ENCODE measurements around the gene CDH9.

Gene CDH9

GRCh38 chr5:27038476-27038875, at the start of gene CDH9:
CDH9 (minus strand) TSS chr5:27038586; CDS start chr5:26988333, 50,253 bp downstream.
- TF ChIP-seq, protein P1, sequence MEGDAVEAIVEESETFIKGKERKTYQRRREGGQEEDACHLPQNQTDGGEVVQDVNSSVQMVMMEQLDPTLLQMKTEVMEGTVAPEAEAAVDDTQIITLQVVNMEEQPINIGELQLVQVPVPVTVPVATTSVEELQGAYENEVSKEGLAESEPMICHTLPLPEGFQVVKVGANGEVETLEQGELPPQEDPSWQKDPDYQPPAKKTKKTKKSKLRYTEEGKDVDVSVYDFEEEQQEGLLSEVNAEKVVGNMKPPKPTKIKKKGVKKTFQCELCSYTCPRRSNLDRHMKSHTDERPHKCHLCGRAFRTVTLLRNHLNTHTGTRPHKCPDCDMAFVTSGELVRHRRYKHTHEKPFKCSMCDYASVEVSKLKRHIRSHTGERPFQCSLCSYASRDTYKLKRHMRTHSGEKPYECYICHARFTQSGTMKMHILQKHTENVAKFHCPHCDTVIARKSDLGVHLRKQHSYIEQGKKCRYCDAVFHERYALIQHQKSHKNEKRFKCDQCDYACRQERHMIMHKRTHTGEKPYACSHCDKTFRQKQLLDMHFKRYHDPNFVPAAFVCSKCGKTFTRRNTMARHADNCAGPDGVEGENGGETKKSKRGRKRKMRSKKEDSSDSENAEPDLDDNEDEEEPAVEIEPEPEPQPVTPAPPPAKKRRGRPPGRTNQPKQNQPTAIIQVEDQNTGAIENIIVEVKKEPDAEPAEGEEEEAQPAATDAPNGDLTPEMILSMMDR (IDR thresholded peaks at IDR 0.05; ENCODE audit: low read depth, low read length, missing control alignments): peak; percentile 47
- Histone ChIP-seq H3K36me3 (replicated peaks) (no peaks in the 10 kb centered on the region), H3K4me3 (ENCODE audit: low read depth, low read length) (peak within 1 kb of the TSS; percentile 30), H3K27ac (no peak within 1 kb of the TSS), H3K27me3 (replicated peaks) (no peaks in the 10 kb centered on the region)
- in situ Hi-C loops (cut with HindIII; ENCODE audit: low pct_ligation_motif_present, low sequenced_read_pairs): no loop called here
- no peak for DNase-seq

GRCh38 chr5:27087747-27088146, 49.4 kb upstream of the CDH9 start:
- Histone ChIP-seq H3K27ac (no peak overlapping the region), H3K4me3 (ENCODE audit: low read depth, low read length) (no peak overlapping the region), H3K36me3 (replicated peaks) (no peaks in the 10 kb centered on the region), H3K27me3 (replicated peaks) (no peaks in the 10 kb centered on the region)
- TF ChIP-seq, protein P1 (IDR thresholded peaks at IDR 0.05; ENCODE audit: low read depth, low read length, missing control alignments): no peak
- in situ Hi-C loops (cut with HindIII; ENCODE audit: low pct_ligation_motif_present, low sequenced_read_pairs): no loop called here
- DNase-seq: no peak

DNA sequence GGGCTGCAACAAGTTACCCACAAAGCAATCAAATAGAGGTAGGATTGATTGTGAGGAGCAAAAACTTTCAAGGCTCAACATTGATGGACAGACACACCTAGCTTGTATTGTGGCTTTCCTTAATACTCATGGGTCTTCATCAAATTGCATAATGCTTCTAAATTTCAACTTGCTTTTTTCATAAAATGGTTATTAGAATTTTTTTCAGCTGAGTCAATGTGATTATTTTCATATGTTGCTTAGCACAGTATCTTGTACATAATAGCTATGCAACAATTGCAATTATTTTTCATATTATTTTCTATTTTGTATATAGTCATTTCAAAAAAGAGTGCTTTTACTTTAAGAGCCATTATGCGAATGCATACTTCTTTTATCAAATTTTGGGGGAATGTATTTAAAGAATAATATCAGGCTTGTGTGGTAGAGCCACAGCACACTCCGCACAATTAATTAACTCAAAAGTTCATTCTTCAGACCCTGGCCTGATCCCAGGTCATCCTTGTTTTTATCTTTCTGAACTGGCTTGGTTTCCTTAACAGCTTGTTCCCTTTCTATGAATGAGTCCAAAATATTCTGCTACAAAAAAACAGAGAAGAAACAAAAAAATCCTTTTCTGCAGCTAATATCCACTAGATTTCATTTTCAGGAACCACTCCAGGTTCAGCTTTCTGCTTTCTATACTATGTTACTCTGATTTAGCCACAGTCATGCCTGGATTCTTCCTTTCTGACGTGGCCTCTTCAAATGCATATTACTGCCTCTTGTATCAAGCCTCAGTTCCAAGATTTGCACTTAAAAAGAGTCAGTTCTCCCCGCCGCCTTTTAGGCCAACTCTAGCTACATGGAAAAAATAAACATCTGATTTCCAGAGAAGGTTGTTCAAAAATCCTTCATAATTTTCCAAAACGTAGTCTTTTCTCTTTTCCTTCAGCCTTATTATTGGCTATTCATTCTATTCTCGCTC, 45.3 kb upstream of the CDH9 start:
- H3K4me3 ChIP-seq (ENCODE audit: low read depth, low read length): no peak overlapping the region
- in situ Hi-C loops (cut with HindIII; ENCODE audit: low pct_ligation_motif_present, low sequenced_read_pairs): no loop called here
- H3K27me3 ChIP-seq (replicated peaks): no peaks in the 10 kb centered on the region
- no peak overlapping the region for H3K27ac ChIP-seq
- DNase-seq: no peak
- H3K36me3 ChIP-seq (replicated peaks): no peaks in the 10 kb centered on the region
- TF ChIP-seq, protein P1 (IDR thresholded peaks at IDR 0.05; ENCODE audit: low read depth, low read length, missing control alignments): no peak

DNA sequence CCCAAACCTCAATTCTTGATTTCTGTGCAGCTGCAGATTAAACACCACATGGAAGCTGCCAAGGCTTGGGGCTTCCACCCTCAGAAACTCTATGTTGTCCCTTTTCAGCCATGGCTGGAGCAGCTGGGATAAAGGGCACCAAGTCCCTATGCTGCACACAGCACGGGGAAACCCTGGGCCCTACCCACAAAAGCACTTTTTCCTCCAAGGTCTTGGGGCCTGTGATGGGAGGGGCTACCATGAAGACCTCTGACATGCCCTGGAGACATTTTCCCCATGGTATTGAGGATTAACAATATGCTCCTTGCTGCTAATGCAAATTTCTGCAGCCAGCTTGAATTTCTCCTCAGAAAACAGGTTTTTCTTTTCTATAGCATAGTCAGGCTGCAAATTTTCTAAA, 41.8 kb upstream of the CDH9 start:
- TF ChIP-seq, protein P1 (IDR thresholded peaks at IDR 0.05; ENCODE audit: low read depth, low read length, missing control alignments): no peak
- Histone ChIP-seq H3K4me3 (ENCODE audit: low read depth, low read length) (no peak overlapping the region), H3K36me3 (replicated peaks) (no peaks in the 10 kb centered on the region), H3K27me3 (replicated peaks) (no peaks in the 10 kb centered on the region), H3K27ac (no peak overlapping the region)
- in situ Hi-C loops (cut with HindIII; ENCODE audit: low pct_ligation_motif_present, low sequenced_read_pairs): no loop called here
- DNase-seq: no peak

- no peaks in the 10 kb centered on the region for H3K36me3 ChIP-seq (replicated peaks)
- H3K27me3 ChIP-seq (replicated peaks): no peaks in the 10 kb centered on the region
- no peak overlapping the region for H3K4me3 ChIP-seq (ENCODE audit: low read depth, low read length)
- no peak overlapping the region for H3K27ac ChIP-seq
- TF ChIP-seq, protein P1 (IDR thresholded peaks at IDR 0.05; ENCODE audit: low read depth, low read length, missing control alignments): no peak
- DNase-seq: peak; percentile 2
- in situ Hi-C loops (cut with HindIII; ENCODE audit: low pct_ligation_motif_present, low sequenced_read_pairs): no loop called here
These were observed 24.1 kb upstream of the CDH9 start for GRCh38 chr5:27062451-27062850.
